ENCODE data around the gene TCTN2. TPM values are rescaled to one million over a fixed set of nuclear protein-coding genes. Genes with fewer than 3 reads are reported as not detected.

TCTN2 gene
- total RNA-seq: 17.9 TPM

DNA sequence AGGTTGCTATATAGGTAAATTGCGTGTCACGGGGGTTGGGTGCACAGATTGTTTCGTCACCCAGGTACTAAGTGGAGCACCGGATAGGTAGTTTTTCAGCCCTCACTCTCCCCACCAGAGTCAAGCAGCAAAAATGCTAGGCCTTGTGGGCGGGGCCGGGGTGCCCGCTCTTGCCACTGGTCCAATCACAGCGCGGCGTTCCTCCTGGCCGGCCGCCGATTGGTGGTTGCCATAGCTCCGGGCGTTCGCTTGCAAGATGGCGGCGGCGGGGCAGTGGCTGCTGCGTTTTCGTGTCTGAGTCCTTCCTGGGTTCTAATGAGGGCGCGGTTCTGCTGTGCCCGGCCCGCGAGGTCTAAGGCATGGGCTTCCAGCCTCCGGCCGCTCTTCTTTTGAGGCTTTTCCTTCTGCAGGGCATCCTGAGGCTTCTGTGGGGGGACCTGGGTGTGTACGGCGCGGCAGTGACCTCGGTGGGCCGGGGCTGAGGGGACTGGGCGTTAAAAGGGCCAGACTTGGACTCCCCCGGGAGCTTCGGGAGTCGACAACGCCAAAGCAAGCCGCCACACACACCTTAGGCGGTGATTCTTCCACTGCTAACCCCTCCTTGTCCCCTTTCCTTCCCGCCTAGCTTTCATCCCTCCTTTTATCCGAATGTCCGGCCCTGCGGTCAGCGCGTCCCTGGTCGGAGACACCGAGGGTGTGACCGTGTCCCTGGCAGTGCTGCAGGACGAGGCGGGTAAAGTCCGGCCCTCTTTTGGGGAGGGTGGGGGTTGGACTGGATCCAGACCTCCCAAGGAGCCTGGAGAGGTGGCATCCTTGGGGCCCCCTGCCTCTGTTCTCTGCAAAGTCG lies at the start of gene TCTN2:
TCTN2 (plus strand) TSS at position 232 of the 847 bp plus-strand sequence; CDS start at position 360, 128 bp downstream.
- DNase-seq: peak; percentile 91

DNA sequence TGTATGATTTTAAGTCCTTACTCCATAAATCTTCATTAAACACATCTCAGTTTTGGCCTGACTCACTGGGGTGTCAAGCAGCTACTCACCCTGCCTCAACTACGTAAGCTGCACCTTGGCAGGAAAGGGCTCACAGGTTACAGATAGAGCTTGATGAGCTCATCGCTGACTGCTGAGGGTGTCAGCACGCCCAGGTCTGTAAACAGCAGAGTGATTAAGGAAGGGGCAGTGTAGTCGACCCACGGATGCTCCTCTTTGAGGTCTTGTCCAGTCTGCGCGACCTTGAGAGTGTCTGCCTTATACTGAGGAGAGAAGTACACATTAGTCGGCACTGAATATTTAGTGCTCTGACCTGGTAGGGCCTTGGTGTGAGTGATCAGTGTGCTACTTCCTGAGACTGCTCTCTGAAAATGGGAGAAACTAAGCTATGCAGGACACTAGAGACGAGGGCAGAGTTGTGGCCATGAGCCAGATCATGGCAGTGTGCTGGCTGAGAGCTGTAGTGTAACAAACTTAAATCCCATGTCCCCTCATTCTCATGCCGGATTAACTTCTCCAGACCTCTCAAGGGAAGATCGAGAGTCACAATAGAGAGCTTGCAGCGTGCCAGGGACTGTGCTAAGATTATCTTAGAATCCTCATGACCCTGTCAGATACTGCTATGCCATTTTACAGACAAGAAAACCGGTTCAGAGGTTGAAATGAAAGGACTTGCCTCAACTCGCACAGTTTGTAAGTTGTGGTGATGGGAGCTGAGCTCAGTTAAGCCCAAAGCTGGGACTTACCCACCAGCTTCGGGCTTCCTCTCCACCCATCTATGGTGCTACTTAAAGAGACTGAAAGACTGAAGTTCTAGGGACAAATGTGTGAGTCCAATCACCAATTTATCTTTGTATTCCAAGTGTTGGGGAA lies 49.0 kb upstream of the TCTN2 start:
- no peak for DNase-seq

DNA sequence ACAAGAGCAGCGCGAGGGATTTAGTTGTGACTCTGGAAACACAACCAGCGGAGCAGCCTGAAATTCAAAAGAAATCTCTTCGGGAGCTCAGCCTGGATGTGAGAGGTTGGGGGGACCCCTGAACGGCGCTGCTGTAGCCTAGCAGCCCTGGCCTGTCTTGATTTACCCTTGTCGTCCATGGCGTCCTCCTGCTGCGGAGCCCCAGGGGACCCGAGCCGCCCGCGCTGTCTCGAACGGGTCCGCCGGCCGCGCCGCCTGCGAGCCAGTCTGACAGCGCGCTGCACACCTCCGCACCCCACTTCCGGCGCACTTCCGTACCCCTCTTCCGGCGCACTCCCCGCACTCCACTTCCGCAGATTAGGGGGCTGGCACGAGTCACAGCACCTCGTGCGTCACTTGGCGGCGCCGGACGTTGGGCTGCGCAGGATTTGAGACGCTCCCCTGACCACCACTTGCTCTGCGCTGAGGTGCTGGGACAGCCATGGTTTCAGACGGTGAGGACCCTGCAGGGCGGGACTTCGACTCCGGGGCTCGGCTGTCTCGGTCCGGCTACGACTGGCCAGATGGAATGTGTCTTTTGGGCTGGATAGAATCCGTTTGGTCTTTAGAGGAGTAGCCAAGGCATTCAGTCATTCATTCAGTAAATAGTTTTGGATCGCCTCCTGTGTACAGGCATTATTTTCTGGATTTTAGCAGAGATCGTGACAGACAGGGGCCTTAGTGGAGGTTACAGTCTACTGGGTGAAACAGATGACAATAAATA lies 37.4 kb upstream of the TCTN2 start, which contains the start of the genes EIF2B1 and GTF2H3:
EIF2B1 (minus strand) TSS at position 308 of the 763 bp plus-strand sequence; CDS start at position 179, 129 bp downstream.
GTF2H3 (plus strand) TSS at position 451 of the 763 bp plus-strand sequence; CDS start at position 482, 31 bp downstream.
- peak; percentile 95 for DNase-seq

GRCh38 chr12:123634142-123634561 lies 36.8 kb upstream of the TCTN2 start:
- DNase-seq: no peak

GRCh38 chr12:123643911-123644310 lies 27.0 kb upstream of the TCTN2 start:
- no peak for DNase-seq

DNA sequence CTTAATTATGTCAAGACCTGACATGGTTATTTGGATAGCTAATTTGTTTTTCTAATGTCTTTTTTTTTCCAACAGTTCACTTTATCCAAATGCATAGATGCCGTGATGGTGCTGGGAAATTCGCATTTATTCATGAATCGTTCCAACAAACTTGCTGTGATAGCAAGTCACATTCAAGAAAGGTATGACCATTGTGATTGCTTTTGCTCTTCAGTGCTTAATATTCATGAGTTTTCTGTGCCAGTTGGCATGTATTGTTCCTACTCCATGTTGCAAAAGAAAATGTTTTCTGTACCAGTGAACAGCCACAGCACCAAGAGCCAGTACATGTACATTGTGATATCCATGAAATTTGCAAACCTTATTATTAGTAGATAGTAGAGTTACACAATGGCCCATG lies 25.5 kb upstream of the TCTN2 start:
- DNase-seq: no peak

DNA sequence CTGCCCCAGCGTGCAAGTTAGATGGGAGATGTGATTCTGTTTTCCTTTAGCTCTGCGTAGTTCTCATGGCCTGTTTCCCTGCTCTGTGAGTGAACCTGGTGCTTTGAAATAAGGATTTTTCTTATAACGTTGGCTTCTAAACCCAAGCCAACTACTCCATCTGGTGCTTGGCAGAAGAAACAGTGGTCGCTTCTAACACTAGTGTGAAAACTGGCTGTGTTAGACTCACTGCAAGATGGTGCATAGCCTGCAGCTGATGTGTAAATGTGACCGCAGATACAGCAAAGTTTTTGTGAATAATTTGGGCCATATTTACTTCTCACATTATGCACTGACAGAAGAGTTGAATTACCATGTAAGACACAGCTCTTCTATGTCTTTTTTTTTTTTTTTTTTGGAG lies 25.0 kb upstream of the TCTN2 start:
- no peak for DNase-seq

DNA sequence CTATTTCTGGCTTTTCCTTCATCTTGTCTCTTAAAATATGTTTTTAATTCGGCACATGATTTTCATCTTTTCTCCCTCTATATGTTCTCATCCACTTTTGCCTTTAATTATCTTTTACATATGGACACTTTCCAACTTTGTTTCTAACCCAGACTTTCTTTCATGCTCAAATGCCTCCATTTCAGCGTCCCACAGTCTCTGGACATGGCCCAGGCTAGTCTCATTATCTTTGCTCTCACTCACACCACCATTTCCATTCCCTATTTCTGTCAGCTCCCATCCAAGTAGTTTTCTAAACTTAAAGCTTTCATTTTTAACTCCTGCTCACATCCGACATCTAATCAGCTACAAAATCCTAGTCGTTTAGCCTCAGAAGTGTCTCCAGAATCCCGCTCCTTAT lies 22.5 kb upstream of the TCTN2 start:
- DNase-seq: no peak

GRCh38 chr12:123654129-123654701 lies 16.7 kb upstream of the TCTN2 start:
- no peak for DNase-seq

- DNase-seq: no peak
Observed at GRCh38 chr12:123655420-123655819, 15.5 kb upstream of the TCTN2 start.

DNA sequence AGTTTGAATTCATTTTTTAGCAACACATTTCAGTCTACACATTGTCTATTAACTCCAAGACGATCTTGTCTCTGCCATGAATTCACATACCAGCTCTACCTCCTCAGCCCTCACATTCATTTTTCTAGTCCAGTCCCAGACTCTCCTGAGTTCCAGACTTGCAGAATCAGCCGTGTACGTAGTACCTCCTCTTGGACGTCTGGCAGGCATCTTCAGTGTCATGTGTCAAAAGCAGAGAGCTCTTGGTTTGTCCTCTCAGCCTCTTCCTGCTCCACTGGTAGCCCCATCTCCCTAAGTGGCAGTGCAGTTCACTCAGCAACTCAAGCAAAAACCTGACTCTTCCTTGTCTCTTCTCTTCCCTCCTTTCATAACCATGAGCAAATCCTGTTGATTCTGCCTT lies 14.5 kb upstream of the TCTN2 start:
- DNase-seq: no peak

DNA sequence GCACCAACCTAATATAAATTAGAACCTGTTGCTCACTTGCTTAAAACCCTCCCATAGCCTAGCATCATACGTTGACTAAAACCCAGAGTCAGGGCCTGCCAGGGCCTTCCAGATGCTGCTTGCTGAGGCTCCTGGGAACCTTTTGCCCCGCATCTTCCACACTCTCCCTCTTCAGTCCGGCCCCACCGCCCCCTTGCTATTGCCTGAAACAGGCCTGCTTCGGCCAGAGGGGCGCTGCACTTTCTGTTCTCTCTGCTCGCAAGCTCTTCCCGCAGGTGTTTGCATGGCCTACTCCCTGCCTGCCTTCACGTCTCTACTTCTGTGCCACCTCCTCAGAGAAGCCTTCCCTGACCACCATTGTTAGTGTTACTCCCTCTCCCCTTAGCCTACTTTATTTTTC lies 13.7 kb upstream of the TCTN2 start:
- no peak for DNase-seq

- DNase-seq: no peak
Observed at GRCh38 chr12:123659996-123660727, 10.8 kb upstream of the TCTN2 start.

GRCh38 chr12:123667771-123668170 lies 3.1 kb upstream of the TCTN2 start:
- no peak for DNase-seq

GRCh38 chr12:123671876-123672275 lies 963 bp downstream of the TCTN2 start:
- no peak for DNase-seq

- DNase-seq: no peak
Observed at GRCh38 chr12:123675436-123675835, 4.5 kb downstream of the TCTN2 start.

DNA sequence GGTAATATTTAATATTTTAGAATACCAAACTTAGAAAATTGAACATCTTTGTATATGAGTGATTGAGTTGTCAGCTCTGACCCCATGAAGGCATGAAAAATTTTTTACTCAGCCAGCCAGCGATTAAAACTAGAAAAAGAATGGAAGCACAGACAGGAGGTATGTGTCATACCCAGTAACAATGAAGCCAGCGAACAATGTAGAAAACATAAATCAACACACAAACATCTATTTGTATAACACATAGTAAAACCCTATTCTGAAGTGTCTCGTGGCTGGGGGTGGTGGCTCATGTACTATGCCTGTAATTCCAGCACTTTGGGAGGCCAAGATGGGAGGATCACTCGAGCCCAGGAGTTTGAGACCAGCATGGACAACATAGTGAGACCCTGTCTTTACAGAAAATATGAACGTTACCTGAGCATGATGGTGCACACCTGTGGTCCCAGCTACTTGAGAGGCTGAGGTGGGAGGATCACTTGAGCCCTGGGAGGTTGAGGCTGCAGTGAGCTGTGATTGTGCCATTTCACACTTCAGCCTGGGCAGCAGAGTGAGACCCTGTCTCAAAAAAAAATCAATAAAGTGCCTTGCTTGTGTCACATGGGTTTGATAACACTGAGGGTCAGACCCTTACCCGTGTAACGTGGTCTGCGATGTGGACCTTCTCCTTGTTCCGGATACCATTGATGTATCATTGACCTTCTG lies 5.9 kb downstream of the TCTN2 start:
- no peak for DNase-seq

DNA sequence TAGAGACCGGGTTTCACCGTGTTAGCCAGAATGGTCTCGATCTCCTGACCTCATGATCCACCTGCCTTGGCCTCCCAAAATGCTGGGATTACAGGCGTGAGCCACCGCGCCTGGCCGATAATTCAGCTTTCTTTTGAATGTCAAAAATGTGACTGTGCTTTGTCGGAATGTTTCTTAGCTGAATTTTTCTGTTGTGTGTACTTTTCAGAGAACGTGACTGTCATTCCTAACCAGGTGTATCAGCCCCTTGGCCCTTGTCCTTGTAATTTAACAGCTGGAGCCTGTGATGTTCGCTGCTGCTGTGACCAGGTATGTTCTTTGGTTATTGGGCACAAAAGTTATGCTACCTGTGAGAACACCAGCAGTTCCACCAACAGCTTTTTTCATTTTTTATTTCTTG lies 8.1 kb downstream of the TCTN2 start:
- DNase-seq: no peak

DNA sequence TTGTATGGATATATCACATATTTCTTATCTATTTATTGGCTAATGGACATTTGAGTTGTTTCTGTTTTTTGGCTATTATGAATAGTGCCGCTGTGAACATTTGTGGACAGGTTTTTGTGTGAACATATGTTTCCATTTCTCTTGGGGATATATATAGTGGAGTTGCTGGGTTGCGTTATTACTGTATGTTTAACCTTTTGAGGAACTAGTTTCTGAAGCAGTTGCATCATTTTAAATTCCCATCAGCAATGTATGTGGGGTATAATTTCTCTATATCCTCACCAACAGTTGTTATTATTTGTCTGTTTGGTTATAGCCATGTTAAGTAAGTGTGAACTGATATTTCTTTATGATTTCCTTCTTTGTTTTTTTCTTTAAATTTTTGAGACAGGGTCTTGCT lies 10.7 kb downstream of the TCTN2 start:
- no peak for DNase-seq

- DNase-seq: no peak
Observed at GRCh38 chr12:123683964-123684363, 13.1 kb downstream of the TCTN2 start.
